ENCODE data around the gene FAM120B.

Gene FAM120B

DNA sequence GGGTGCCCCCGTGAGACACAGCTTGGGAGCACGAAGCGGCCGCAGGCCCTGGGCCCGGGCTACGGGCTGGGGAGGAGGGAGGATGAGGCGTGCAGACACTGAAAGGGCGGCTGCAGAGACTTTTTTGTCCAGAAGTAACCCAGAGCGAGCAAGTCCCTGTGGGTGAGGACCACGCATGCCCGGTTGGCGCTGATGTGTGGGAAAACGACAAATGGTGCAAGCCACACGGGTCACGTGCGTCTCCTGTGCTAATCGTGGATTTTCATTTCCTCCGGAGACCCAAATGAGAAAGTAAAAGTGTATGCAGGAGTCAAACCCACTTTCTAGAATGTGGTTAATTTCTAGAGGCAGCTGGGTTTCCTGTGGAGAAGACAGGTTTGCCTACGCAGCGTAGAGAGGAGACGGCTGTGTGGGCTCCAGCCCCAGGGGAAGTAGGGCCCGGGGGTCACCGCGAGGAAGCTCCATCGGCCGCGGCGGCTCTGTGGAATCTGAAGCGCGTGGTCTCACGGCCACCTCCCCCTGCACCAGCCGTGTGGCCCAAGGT, 34.7 kb upstream of the FAM120B start:
- no peak for FAIRE-seq
- DNase-seq (ENCODE audit: insufficient read length, low spot score), result no peak

DNA sequence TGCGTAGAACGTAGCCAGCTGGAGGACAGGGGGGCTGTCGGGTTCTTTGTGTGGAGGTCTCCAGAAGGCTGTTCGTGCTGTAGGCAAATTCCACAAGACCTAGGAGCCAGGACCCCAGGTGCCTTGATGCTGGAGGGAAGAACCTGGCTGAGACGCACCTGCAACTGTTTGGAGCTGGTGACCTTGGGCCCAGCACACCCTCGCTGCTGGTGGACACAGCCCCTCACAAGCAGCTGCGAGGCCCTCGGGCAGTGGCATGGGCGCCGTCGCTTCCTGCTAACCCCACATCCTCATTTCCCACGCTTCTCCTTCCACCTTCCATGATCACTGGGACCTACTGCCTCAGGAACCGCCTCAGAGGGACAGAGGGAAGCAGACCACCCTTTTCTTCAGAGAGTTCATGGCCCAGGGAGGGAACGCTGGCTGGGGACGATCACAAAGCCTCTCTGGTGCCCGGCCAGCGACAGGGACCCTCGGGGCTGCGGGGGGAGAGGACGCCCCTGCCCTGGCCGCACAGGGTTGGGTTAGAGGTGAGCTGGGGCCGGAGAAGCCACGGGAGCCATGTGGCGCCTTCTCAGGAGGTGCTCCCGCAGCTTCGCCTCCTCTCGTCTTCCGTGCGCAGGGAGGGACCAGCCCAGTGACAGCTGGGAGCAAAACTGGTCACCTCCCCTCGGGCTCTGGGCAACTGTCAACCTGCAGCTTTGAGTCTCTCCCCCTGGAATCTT, 34.1 kb upstream of the FAM120B start:
- DNase-seq (ENCODE audit: insufficient read length, low spot score) (no peak), FAIRE-seq (no peak)

DNA sequence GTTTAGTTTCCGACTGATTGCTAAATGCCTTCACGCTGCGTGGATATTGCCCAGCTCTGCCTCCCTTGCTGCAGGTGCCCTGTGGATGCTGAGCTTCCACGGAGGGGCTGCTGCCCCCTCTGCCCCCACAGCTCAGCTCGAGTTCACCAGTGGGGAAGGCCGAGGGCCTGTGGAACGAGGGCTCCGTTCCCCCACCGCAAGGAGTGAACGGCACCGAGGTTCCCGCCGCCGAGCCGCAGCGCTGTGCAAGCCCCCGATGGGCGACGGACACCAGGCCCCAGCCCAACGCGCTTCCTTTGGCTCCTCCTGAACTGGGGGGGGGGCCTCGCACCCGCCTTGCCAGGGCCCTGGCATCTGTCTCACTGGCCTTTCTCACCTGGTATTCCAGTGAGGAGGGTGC, 33.4 kb upstream of the FAM120B start:
- DNase-seq (ENCODE audit: insufficient read length, low spot score) (no peak), FAIRE-seq (no peak)

DNA sequence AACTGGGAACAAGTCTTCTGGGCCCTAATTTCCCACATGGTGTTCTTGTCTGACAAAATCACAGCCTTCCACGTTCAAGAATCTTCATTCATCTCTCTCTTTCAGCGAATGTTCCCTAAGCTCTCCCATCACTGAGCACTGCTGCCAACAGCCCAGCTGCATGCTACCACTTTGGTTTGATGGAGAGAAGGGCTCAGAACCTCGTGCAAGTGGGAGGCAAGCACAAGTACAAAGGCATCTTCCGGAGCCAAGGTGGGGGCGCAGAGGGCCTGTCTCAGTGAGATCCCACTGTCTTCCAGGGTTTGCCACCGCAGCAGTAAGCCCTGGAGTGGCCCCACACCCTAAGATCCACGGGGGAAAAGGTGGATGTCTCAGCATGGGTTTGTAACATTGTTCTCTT, 32.9 kb upstream of the FAM120B start:
- DNase-seq (ENCODE audit: insufficient read length, low spot score) (no peak), FAIRE-seq (no peak)

DNA sequence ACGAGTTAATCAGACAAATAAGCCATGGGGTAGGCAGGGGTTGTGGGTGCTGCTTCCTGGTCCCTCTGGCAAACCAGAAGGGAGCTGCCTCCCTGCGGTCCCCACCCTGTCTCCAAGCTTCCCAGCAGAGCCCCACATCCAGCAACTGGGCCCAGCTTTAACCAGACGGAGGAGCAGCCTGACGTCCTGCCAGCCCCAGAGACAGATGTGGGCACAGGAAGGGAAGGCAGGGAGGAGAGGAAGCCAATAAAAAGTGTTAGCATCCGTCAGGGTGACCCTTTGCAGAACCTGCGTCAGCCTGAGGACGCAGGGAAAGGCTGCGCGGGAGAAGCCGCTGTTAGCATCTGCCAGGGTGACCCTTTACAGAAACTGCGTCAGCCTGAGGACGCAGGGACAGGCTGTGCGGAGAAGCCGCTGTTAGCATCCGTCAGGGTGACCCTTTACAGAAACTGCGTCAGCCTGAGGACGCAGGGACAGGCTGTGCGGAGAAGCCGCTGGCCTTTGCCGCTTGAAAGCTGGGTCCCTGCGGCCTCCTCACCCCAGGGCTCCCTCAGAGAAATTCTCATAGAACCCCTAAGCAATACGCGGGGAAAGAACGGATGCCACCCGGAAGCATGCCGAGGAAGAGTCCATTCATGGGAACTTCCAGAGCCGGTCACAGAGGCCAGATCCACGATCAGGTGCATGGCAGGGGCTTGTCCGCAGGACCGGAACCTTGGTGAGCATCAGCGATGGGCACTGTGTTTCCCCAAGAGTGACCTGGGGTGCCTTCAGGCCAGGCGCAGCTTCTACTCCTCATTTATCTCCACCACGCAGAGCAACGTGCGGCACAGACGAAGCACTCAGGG, 31.6 kb upstream of the FAM120B start:
- DNase-seq (ENCODE audit: insufficient read length, low spot score) (no peak), FAIRE-seq (no peak)

DNA sequence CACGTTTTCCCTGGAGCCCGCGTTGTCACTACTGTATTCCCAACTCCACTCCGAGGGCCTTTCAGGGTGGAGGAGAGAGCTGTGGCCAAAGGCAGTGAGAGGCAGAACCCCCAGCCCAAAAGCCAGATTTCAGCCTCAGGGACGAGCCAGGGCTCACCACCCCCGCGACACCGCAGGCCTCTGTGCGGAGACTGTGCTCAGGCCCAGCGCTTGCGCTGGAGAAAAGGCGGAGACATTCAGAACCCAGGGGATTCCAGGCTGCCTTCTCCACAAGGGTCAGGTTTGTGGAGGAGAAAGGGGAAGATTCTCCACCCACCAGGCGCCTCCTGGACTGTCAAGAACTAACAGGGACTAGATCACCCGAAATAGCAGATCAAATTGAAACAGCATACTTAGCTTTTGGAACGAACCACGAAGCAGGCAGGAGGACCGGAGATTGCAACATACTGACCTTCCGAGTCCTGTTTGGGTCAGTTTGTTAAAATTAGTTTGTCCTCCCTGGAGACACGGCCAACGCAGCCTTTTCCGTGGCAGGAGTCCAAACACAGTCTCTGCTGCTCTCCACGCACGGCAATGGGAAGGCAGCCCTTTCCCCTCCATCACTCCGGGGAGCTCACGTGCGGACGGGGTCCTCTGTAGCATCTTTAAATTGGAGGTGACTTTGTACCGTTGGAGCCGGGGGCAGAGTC, 30.0 kb upstream of the FAM120B start:
- DNase-seq (ENCODE audit: insufficient read length, low spot score) (no peak), FAIRE-seq (no peak)

DNA sequence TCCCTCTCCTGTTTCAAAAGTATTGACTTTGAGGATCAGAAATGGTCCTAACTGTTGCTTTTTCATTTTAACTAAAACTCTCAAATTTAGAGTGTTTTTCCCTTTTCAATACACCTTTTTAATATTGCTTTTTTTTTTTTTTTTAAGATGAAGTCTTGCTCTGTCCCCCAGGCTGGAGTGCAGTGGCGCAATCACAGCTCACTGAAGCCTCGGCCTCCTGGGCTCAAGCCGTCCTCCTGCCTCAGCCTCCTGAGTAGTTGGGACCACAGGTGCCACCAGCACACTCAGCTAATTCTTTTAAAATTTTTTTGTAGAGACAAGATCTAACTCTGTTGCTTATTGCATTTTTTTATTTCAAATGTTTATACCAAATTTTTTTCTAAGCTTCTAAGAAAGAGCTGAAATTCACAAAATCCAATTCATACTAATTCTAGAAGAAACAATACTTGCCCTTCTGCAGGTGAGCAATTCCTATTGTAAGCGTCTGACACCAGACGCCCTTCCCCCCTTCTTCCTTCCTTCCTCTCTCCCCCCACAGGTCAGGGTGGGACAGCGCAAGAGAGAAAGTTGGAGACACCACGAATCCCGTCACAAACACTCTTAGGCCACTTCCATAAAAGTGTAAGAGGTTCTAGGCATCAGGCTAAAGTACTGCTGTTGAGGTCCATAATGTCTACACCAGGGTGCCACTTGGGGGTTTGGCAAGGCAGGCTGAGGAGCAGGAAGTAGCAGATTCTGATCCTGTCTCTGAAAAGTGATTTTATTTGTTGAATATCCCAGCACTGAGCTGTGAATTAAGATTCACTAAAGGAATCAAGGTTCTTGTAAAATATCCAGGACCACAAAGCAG, 28.4 kb upstream of the FAM120B start:
- no peak for FAIRE-seq

DNA sequence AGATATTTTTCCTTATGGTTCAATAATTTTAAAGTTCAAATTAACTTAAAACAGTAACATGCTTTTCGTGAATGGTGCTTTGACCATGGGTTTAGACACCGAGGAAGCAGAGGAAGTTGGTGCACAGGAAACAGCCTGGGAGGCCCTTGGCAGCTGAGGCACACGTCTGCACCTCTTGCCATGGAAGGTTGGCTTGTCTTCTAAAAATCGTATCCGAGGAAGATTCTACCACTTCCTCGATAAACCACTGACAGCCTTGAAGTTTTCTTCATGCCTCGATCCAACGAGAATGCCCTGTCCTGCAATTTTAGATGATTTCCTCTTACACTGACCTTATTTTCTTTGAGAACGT, 27.8 kb upstream of the FAM120B start:
- no peak for FAIRE-seq
- DNase-seq (ENCODE audit: insufficient read length, low spot score), result no peak

More for the DNA sequence above, 28.4 kb upstream of the FAM120B start:
- DNase-seq (ENCODE audit: insufficient read length, low spot score), result no peak

DNA sequence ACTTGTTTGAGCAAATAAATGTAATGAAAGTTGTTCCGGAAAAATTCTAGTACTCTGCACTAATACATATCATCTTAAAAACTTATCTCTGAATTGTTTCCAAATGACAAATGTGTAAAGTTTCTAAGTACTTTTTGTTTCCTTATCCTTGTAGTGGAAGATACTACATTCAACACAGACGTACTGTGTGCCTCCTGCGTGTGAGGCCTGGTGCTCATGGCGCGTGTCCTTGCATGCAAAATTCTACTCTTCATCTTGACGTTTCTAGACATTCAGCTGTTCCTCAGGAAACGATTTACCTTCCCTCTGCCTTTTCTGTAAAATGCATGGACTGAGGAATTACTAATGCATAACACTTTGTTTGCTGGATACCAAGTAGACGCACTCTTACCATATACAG, 27.1 kb upstream of the FAM120B start:
- FAIRE-seq (no peak), DNase-seq (ENCODE audit: insufficient read length, low spot score) (no peak)

DNA sequence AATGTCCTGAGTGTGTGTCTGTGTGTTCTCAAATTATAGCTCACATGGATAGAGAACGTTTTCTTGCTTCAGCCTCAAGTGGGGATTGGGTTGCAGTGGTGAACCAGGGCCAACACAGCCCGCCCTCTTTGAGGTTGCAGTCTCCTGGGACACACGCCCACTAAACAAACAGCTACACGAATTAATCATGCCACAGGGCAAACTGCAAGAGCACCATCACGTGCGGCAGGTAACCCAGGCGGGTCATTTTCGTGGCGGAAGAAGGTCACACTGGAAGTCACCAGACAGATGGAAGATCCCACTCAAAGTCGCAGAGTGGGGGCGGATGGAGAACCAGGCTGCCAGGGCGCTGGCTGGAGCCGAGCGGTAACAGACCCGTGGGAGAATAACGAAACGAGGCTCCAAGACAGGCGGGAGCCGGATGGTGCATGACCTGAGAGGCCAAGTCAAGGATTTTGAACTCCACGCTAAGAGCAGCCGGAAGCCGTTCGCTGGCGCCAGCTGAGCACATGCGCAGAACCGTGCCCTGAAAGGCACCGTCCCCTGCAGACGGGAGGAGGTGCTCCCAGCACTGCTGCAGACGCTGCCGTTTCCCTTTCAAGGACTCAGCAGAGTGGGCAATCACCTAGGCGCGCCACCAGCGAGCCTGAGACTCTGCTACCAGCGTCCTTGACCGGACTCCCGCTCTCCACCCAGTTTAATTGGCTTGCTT, 26.4 kb upstream of the FAM120B start:
- FAIRE-seq, result no peak
- DNase-seq (ENCODE audit: insufficient read length, low spot score), result no peak

DNA sequence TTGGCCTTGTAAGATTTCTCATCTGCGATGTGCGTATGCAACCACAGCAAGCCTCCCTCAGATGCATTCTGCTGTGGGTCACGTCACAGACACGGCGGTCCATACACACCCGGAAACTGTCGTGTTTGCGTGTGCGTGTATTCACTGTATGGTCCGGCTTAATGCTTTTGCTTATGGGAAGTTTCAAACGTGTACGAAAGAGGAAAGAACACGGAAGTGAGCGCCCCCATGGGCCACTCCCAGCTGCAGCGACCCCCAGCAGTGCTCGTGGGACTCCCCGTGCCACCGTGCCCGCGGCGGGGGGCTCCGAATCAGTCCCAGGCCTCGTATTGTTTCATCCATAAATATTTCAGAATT, 25.9 kb upstream of the FAM120B start:
- no peak for FAIRE-seq
- DNase-seq (ENCODE audit: insufficient read length, low spot score), result no peak

DNA sequence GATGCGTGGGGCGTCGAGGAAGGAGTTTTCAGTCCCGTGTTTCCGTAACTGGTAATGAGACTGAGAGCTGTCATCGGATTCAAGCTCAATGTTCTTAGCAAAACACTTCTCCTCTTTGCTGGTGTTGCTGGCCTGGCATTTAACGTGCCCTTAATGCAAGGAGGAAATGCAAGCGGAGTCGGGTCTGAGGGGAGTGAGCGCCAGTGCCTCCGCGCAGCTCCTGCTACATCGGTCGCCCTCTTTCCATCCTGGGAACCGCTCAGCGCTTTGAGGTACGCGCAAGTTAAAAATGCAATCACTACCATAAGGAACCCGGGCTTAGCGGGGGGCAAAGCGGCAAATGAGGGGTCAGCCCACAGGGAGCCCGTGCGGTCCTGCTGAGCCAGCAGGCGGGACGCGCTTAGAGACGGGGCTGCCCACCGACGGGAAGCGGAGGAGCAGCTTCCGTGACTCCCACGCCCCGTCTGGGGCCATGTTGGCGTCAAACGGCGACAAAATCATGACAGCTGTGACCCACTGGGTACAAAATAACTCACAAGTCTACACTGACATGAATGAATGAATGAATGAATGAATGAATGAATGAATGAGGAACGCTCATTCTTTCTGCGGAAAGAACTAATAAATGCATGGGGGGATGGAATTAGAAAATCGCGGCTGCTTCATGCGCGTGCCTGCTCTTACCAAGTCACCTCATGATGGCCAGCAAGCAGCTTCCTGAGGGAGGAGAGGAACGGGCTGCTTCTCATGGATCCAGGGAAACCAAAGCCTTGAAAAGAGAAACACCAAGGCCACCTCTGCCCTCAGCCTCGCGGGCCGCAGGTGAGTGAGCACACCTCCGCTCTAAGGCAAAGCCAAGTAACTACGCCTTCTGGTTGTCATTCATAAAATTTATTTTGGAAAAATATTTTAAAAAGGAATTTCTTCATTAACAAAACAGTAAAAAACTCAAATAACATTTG, 24.9 kb upstream of the FAM120B start:
- no peak for DNase-seq (ENCODE audit: insufficient read length, low spot score)
- FAIRE-seq, result no peak

DNA sequence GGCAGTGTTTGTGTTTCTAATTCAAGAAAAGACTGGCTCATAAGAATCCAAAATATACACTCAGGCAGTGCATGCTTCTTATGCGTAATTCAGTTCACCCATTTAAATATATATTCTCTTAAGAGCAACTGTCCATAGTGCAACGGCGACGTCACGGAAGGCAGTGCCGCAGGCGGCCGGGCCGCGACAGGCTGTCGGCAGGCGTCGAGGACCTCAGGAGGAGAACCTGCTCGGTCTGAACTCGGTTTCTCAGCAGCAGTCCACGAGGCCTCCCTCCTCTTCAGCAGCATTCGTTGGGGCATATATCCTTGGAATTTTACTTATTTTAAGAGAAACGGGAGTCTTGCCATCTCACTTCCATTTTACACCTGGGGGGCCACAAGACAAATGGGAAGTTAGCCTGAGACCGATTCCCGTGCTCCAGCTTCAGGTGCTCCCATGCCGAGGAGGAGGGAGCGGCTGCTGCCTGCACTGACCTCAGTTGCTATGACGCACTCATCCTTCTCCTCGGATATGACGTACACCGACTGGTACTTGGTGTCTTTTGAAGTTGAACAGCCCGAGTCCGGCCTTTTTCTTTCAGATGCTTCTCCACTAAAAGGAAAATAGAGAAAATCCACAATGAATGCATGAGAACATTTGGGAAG, 23.9 kb upstream of the FAM120B start:
- FAIRE-seq, result no peak
- DNase-seq (ENCODE audit: insufficient read length, low spot score), result no peak

DNA sequence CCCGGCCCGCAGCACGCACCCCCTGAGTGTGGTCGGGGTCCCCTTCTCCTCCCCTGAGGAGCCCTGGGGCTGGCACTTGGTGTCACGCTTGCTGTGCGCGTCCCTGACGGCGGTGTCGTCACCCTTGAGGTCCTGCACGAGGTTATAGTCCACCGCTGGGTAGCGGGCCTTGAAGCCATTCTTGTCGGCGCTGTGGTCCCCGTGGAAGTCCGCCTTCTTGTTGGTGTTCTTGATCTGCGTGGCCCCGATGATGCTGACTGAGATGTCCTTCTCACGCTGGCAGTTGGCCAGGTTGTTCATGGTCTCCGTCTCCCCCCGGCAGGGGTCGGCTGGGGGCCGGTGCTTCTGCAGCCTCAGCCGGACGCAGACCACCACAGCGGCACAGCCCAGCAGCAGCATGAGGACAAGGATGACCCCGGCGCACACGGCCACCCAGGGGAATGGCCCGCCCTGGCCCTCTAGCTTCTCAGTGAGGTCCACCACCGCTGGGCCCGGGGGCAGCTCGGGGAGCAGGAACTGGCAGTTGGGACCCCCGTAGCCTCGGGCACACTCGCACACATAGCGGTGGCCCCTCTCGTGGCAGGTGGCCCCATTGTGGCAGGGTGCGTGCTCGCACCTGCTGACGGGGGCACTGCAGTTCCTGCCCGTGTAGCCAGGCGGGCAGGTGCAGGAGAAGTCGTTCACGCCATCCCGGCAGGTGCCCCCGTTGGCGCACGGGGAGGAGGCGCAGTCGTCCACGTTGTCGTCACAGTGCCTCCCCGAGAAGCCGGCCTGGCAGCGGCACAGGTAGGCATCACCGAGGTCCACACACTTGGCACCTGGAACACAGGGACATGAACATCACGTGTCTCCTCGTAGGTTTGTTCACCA, 23.1 kb upstream of the FAM120B start:
- FAIRE-seq (no peak), DNase-seq (ENCODE audit: insufficient read length, low spot score) (no peak)

DNA sequence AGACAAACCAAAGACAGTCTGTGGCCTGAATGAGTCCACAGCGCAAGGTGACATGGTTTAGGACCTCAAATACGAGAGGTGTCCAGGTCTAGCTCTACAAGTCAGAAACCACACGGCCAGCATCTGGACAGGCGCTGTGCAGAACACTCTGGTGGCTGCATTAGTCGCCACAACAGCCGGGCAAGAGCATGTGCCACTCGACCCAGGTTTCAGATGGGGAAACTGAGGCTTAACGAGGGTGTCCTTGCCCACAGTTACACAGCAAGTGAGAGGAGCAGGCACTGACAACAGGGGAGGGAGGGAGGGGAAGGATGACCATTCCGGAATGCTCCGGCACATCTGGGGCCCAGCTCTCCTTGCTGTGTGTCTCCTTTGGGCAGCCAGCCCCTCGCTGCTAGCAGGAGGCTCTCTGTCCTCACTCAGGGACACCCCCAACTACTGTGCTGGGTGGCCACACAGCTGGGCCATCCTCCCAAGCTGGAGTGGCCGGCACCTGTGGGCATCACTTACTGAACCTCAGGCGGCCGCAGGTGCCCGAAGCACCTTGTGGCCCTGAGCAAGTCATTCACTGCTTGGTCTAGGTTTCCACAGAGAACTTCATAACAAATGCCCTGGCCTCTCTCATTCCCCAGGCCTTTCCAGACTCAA, 22.3 kb upstream of the FAM120B start:
- FAIRE-seq, result no peak

DNA sequence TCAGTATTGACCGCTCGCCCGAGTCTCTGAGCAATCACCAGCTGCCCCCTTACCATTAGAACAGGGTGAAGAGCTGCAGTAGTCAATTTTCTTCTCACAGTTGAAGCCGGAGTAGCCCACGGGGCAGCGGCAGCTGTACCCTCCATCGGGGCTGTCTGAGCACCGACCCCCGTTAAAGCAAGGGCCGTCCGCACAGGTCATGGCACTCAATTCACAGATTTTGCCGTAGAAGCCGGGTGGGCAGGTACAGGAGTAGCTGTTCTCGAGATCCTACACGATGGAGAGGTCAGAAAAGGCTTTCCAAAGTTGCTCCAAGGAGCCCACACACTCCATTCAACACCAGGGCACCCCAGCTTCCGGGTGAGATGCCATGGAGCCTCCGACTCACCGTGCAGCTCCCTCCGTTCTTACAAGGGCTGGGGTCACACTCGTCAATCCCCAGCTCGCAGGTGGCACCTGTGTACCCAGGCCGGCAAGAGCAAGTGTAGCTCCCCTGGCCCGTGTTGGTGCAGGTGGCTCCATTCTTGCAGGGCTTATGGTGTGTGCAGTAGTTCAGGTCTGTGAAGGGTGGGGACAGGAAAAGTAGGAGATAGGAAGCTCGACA, 21.6 kb upstream of the FAM120B start:
- DNase-seq (ENCODE audit: insufficient read length, low spot score) (no peak), FAIRE-seq (no peak)

More for the DNA sequence above, 22.3 kb upstream of the FAM120B start:
- DNase-seq (ENCODE audit: insufficient read length, low spot score), result no peak
